BJ (cell line): ENCODE data around the gene ST6GALNAC4. TPM values are rescaled to one million over a fixed set of nuclear protein-coding genes. Genes with fewer than 3 reads are reported as not detected.

Source experiments
- CTCF ChIA-PET: fragments of 350-600 bp; formaldehyde crosslinking; extraction: SDS; loops from one replicate; lab custom pipeline; 2021; ENCODE audit warnings: antibody characterized with exemption, inconsistent platforms; lab: Yijun Ruan, JAX
- POLR2A ChIA-PET: fragments of 300-600 bp; sonication (Branson Sonifier 250); formaldehyde crosslinking; extraction: SDS; loops from one replicate; lab custom pipeline; 2021; ENCODE audit warnings: antibody characterized with exemption; lab: Charles Lee
- DNase-seq: peaks from one replicate; pipeline ENCODE4 v3.0.0-alpha.2; 2011; ENCODE audit warnings: low read depth
- H3K27me3 ChIP-seq: 2 replicates; pipeline ENCODE4 v1.6.0; 2011; ENCODE audit warnings: low read length; ENCODE audit not compliant: control insufficient read depth, insufficient read depth
- H3K36me3 ChIP-seq: 2 replicates; pipeline ENCODE4 v1.5.1; 2011; ENCODE audit warnings: low read length; ENCODE audit not compliant: control insufficient read depth, insufficient read depth
- H3K4me3 ChIP-seq: 2 replicates; pipeline ENCODE4 v1.5.1; 2011; ENCODE audit warnings: low read depth, mild to moderate bottlenecking, control low read depth, low read length
- CTCF ChIP-seq: IDR thresholded peaks from 2 replicates; pipeline ENCODE4 v1.5.1; 2011; ENCODE audit warnings: low read depth, mild to moderate bottlenecking, control low read depth, inconsistent platforms, low read length, moderate library complexity; ENCODE audit not compliant: insufficient read depth
- polyA plus RNA-seq: library from polyadenylated mRNA; depleted of rRNA; stranded (reverse); fragments of >200 nt; gene quantifications from 2 replicates; pipeline ENCODE4 v1.2.3, GENCODE V29; 2011

The ST6GALNAC4 gene
- polyA plus RNA-seq, 1 experiment, result 35.5 TPM

- Histone ChIP-seq H3K4me3 (no peak overlapping the region), H3K36me3 (peaks cover 7% of the 10 kb centered on the region), H3K27me3 (no peaks in the 10 kb centered on the region)
- POLR2A ChIA-PET, result no interaction called here
- no peak for DNase-seq
- no peak for TF ChIP-seq CTCF
- CTCF ChIA-PET, result no interaction called here
Measured at GRCh38 chr9:127880143-127880542, 36.7 kb downstream of the ST6GALNAC4 start.

- no peak for DNase-seq
- Histone ChIP-seq H3K4me3 (no peak overlapping the region), H3K27me3 (no peaks in the 10 kb centered on the region), H3K36me3 (peaks cover 2% of the 10 kb centered on the region; the same call in 1 of the 2 replicates)
- TF ChIP-seq CTCF, result no peak
- CTCF ChIA-PET, result interaction anchor here (0.8 to 1.6 kb wide), 3 partner anchors 9 to 144 kb away, joined by 3 to 5 read pairs (median 4); partner anchors contain the start of gene TOR2A
- POLR2A ChIA-PET, result no interaction called here
Measured at GRCh38 chr9:127878652-127879390, 38.0 kb downstream of the ST6GALNAC4 start.

- CTCF ChIA-PET, result interaction anchor here (0.8 to 1.6 kb wide), 3 partner anchors 9 to 143 kb away, joined by 3 to 5 read pairs (median 4); partner anchors contain the start of gene TOR2A
- no peak for TF ChIP-seq CTCF
- POLR2A ChIA-PET, result no interaction called here
- DNase-seq, result no peak
- Histone ChIP-seq H3K36me3 (peaks cover 2% of the 10 kb centered on the region; the same call in 1 of the 2 replicates), H3K27me3 (no peaks in the 10 kb centered on the region), H3K4me3 (peak overlapping the region; percentile 44)
Measured at GRCh38 chr9:127878001-127878651, 38.7 kb downstream of the ST6GALNAC4 start.

GRCh38 chr9:127877566-127877998 lies 39.3 kb downstream of the ST6GALNAC4 start, which contains the start of gene AK1:
Gene AK1, minus strand, starts transcription at chr9:127877675. Its CDS starts 3,058 bp downstream, at chr9:127874617.
- POLR2A ChIA-PET, result no interaction called here
- CTCF ChIA-PET, result interaction anchor here (1.5 to 1.6 kb wide), 2 partner anchors 8 to 143 kb away, joined by 4 to 5 read pairs; partner anchors contain the start of gene TOR2A
- DNase-seq, result no peak
- Histone ChIP-seq H3K4me3 (peak within 1 kb of the TSS; percentile 44), H3K27me3 (no peaks in the 10 kb centered on the region), H3K36me3 (no peaks in the 10 kb centered on the region; the same call in 1 of the 2 replicates)
- TF ChIP-seq CTCF, result no peak
